Measurements from ENCODE around the gene IL34.
"Not testable (repeated sequence)": the region's sequence is repeated elsewhere in the genome, so short reads cannot be mapped to it uniquely, and the experiment has no call there.

Gene IL34

GRCh38 chr16:70656712-70657263 is 10.4 kb downstream of the IL34 start:
- no peak for DNase-seq (ENCODE audit: low read depth in 1 of 2, low spot score in 1 of 2)

- DNase-seq (ENCODE audit: low read depth in 1 of 2, low spot score in 1 of 2) = no peak
Measured at GRCh38 chr16:70657956-70658355, 11.6 kb downstream of the IL34 start.

- no peak for DNase-seq (ENCODE audit: low read depth in 1 of 2, low spot score in 1 of 2)
Measured at GRCh38 chr16:70658921-70659320, 12.6 kb downstream of the IL34 start.

- no peak for DNase-seq (ENCODE audit: low read depth in 1 of 2, low spot score in 1 of 2)
Measured at GRCh38 chr16:70659546-70659945, 13.2 kb downstream of the IL34 start.

GRCh38 chr16:70659953-70660671 is 13.8 kb downstream of the IL34 start:
- no peak for DNase-seq (ENCODE audit: low read depth in 1 of 2, low spot score in 1 of 2)

- no peak for DNase-seq (ENCODE audit: low read depth in 1 of 2, low spot score in 1 of 2)
Measured at GRCh38 chr16:70660672-70661350, 14.5 kb downstream of the IL34 start.

- DNase-seq (ENCODE audit: low read depth in 1 of 2, low spot score in 1 of 2) = no peak
Measured at GRCh38 chr16:70661534-70661917, 15.2 kb downstream of the IL34 start.

GRCh38 chr16:70661918-70662641 is 15.7 kb downstream of the IL34 start:
- no peak for DNase-seq (ENCODE audit: low read depth in 1 of 2, low spot score in 1 of 2)

- DNase-seq (ENCODE audit: low read depth in 1 of 2, low spot score in 1 of 2) = no peak
Measured at GRCh38 chr16:70662991-70663523, 16.7 kb downstream of the IL34 start.

- DNase-seq (ENCODE audit: low read depth in 1 of 2, low spot score in 1 of 2) = no peak
Measured at GRCh38 chr16:70663524-70664324, 17.4 kb downstream of the IL34 start.

- no peak for DNase-seq (ENCODE audit: low read depth in 1 of 2, low spot score in 1 of 2)
Measured at GRCh38 chr16:70664325-70665112, 18.2 kb downstream of the IL34 start.

- no peak for DNase-seq (ENCODE audit: low read depth in 1 of 2, low spot score in 1 of 2)
Measured at GRCh38 chr16:70665113-70665694, 18.8 kb downstream of the IL34 start.

- DNase-seq (ENCODE audit: low read depth in 1 of 2, low spot score in 1 of 2) = no peak
Measured at GRCh38 chr16:70665806-70666735, 19.7 kb downstream of the IL34 start.

- DNase-seq (ENCODE audit: low read depth in 1 of 2, low spot score in 1 of 2) = no peak
Measured at GRCh38 chr16:70670175-70670574, 23.8 kb downstream of the IL34 start.

GRCh38 chr16:70670938-70671337 is 24.6 kb downstream of the IL34 start:
- not testable (repeated sequence) for DNase-seq (ENCODE audit: low read depth in 1 of 2, low spot score in 1 of 2)

GRCh38 chr16:70674221-70675014 is 28.1 kb downstream of the IL34 start:
- DNase-seq (ENCODE audit: low read depth in 1 of 2, low spot score in 1 of 2) = no peak

- DNase-seq (ENCODE audit: low read depth in 1 of 2, low spot score in 1 of 2) = no peak
Measured at GRCh38 chr16:70675851-70676513, 29.6 kb downstream of the IL34 start.
